NCI-H1417 (cell line): ENCODE results near the gene FKBP1A.
A peak's percentile ranks its signal among the peaks of the same experiment; 100 is the strongest.

Source experiments
- DNase-seq, 3 experiments: peaks; one replicate each; lab custom pipeline; 2025; lab: John Stamatoyannopoulos, UW

Gene FKBP1A

GRCh38 chr20:1386323-1386722, 6.5 kb downstream of the FKBP1A start:
- no peak for DNase-seq

GRCh38 chr20:1383623-1384404, 9.0 kb downstream of the FKBP1A start:
- peak; percentile 53 to 93 (median 87) for DNase-seq

GRCh38 chr20:1382670-1383069, 10.2 kb downstream of the FKBP1A start:
- no peak for DNase-seq

- peak; percentile 16 to 83 (median 64) for DNase-seq
These were observed 10.9 kb downstream of the FKBP1A start for GRCh38 chr20:1381753-1382591.

GRCh38 chr20:1378735-1379125, 14.1 kb downstream of the FKBP1A start:
- DNase-seq, result no peak

- DNase-seq, result no peak
These were observed 14.7 kb downstream of the FKBP1A start for GRCh38 chr20:1377984-1378734.

- no peak for DNase-seq
These were observed 15.4 kb downstream of the FKBP1A start for GRCh38 chr20:1377341-1377871.

GRCh38 chr20:1376408-1377270, 16.2 kb downstream of the FKBP1A start:
- no peak for DNase-seq

- DNase-seq, result no peak
These were observed 16.8 kb downstream of the FKBP1A start for GRCh38 chr20:1376007-1376406.

- peak in 1 of 3 experiments; percentile 68 for DNase-seq
These were observed 17.3 kb downstream of the FKBP1A start for GRCh38 chr20:1375515-1375914.

GRCh38 chr20:1374246-1374645, 18.6 kb downstream of the FKBP1A start:
- DNase-seq, result no peak

GRCh38 chr20:1373614-1374013, 19.2 kb downstream of the FKBP1A start:
- no peak for DNase-seq

GRCh38 chr20:1373036-1373435, 19.8 kb downstream of the FKBP1A start:
- DNase-seq, result no peak

- no peak for DNase-seq
These were observed 20.9 kb downstream of the FKBP1A start for GRCh38 chr20:1371830-1372539.

GRCh38 chr20:1371202-1371782, 21.6 kb downstream of the FKBP1A start:
- DNase-seq, result no peak

GRCh38 chr20:1370548-1371110, 22.2 kb downstream of the FKBP1A start:
- DNase-seq, result no peak

- DNase-seq, result no peak
These were observed 22.9 kb downstream of the FKBP1A start for GRCh38 chr20:1369970-1370369.

- DNase-seq, result no peak
These were observed 24.2 kb downstream of the FKBP1A start for GRCh38 chr20:1368448-1369199.

GRCh38 chr20:1367479-1367878, 25.4 kb downstream of the FKBP1A start:
- DNase-seq, result no peak
